ENCODE data around the gene ZNF423.

The ZNF423 gene

DNA sequence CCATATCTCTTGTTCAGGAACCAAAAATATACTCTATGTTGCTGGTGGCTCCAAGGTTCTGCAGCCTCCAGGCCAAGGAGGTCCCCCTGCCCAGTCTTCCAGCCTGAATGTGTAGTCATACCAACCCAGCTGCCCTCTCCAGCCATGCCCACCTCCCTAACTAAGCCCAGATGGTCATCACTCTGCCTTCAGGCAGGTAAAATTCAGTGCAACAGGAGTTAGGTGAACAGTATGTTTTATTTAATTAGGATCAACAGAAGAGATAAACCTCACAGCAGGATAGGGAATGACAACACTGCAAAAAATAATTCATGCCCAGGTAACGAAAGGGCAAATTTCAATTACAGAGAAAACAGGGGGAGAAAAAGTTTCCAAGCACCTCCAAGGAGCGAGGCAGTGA, 9.1 kb downstream of the ZNF423 start:
- no peak for DNase-seq

- no peak for DNase-seq
These were observed 11.6 kb downstream of the ZNF423 start for GRCh38 chr16:49844359-49844758.

DNA sequence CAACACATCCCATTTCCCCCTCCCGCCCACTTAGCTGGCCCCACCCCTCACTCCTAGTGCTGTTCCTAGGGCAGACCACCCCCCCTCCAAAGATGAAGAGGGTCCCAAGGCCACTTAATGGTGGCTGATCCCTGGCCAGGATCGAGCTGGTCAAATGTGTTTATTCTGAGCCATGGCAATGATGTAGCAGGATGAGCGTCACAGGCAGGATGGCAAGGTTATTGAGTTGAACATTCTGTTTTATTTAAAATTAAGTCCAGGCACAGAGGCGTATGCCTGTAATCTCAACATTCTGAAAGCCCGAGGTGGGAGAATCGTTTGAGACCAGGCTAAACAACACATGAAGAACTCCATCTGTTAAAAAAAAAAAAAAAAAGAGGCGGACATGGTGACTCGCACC, 12.2 kb downstream of the ZNF423 start:
- no peak for DNase-seq

DNA sequence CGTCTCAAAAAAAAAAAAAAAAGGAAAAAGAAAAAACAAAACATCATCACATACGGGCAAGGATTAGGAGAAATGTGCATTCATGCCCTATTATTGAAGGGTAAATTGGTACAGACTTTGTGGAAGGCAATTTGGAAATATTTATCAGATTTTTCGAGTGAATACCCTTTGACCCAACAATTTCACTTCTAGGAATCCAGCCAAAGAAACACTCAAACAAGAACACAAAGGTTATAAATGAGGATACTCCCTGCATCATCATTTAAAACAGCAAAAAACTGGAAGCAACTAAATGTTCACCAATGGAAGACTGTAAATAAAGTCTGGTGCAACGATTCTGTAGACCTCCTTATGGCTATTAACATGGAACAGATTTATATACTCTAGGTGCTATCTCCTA, 12.9 kb downstream of the ZNF423 start:
- no peak for DNase-seq

DNA sequence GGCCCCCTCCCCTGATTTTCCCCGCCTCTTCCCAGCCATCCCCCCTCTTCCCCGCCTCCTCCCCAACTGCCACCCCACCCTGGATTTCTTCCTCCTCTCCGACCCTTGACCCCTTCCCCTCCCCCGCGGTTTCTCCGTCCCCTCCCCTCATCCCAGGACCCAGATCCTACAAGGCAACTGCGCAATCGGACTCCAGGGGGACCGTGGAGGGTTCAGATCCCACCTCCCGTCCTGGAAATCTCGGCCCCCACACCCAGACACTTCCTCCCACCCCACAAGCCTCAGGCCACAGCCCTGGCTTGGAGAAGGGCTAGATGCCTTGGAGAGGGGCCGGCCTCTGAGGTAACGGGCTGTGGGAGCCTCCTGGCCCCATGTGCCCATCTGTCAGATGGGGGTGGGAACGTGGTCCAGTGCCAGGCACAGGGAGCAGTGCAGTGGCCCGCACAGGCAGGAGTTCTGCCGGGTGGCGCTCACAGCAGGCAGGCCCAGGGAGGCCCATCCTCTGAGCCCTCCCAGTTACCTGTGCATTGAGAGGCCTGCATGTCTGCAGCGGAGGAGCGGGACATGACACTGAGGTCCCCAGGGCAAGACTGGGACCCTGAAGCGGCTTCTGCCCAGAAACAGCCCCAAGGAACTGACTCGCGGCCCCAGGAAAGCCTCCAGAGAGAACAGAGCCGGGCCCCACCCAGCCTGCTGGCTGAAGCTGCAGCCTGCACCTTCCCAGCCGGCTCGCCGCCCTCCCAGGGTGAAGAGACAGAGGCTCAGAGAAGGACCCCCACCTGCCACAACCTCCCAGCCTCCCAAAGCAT, 16.7 kb downstream of the ZNF423 start:
- no peak for DNase-seq

DNA sequence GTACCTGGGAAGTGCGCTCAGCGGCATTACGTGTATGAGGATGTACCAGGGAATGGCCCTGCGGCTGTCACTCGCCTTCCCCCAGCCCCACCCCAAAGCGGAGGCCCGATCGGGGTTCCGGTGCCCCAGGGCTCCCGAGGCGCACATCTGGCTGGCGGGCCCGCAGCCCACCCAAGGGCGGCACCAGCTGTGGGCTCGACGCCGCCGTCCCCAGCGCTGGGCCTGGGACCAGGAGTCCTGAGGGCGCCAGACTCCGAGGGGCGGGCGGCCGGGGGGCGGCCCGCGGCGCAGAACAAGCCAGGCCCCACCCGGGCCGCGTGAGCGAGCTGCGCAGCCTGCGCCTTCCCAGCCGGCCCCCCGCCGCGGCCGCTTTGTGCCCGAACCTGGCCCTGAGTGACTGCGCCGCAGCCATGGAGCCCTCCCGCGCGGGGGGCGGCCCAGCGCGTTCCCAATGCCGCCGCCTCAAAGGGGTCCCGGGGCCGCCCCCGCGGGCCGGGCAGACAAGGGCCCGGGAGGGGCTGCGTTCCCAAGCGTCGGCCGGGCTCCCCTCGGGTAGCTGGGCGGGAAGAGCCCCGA, 17.4 kb downstream of the ZNF423 start:
- DNase-seq, result no peak

GRCh38 chr16:49837688-49838410, 18.1 kb downstream of the ZNF423 start:
- no peak for DNase-seq

- DNase-seq, result no peak
These were observed 19.2 kb downstream of the ZNF423 start for GRCh38 chr16:49836668-49837067.

DNA sequence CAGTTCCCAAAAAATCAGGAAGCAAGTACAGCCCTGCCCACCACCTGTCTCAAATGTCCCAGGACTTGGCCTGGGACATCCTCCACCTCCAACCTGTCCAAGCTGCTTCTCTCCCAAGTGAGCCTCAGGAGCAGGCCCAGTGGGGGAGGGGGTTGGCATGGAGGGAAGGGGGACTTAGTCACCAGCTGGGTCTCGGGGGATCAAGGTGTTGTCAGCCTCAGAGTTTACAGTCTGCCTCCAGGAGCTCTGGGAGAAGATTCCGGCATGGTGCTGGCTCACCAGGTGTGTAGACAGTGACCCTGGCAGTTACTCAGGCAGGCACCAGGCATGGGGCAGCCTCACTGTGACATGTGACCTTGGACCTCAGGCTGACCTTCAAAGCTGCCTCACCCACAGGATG, 19.7 kb downstream of the ZNF423 start:
- DNase-seq, result no peak

DNA sequence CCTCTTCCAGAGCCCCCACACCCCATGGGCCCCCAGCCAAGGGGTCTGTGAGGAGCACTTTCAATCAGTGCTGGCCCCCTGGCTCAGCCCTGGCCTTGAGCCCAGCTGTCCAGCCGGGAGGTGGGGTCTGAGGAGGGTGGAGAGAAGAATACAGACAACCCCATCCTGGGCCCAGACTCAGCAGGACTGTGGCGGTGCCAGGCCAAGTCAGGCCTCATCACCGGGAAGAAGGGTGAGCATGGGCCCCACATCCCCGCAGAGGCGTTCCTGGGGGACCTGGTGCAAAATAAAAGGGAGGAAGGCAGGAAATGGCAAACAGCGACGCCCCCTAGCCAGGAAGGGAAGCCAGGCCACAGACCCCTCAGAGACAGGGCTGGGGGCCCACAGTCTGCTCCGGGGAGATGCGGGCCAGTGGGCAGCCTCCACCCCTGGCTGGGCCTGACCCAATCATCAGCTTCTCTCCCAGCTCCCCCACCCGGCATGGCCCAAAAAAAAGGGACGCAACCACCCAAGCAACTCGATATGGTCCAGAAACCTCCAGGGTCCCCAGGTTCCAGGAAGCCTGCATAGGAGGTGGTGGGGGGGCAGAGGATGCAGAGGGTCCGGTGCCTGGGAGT, 20.6 kb downstream of the ZNF423 start:
- no peak for DNase-seq

GRCh38 chr16:49834531-49835151, 21.3 kb downstream of the ZNF423 start:
- DNase-seq, result no peak

DNA sequence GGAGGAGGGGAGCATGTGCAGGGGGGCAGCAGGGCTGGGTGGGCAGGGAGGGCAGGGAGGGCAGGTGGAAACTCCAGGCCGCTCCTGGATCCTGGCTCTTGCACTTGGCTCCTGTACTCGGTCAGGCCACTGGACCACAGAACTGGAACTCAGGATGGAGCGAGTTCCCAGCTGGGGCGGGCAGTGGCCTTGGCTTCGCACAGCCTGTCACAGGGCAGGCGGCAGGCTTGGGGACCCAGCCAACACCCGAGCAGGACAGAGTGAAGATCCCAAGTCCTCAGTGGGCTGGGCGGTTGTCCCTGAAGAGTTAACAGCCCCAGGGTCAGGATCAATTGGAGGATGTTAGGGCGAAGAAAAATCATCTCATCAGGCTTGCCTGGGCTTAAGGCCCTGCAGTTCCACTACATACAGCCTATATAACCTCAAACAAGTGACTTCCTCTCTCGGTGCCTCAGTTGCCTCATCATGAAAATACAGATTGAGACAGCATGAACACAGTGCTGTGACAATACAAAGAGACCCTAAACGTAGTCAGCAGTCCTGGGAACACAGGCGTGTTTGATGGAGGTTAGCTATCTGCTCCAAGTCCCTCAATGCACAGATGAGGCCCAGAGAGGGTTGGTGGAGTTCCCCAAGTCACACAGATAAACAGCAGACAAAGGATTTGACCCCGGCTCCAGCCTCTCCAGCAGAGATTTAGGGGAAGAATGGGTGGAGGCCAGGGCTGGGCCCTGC, 21.9 kb downstream of the ZNF423 start:
- no peak for DNase-seq

GRCh38 chr16:49833085-49833484, 22.8 kb downstream of the ZNF423 start:
- DNase-seq, result no peak

DNA sequence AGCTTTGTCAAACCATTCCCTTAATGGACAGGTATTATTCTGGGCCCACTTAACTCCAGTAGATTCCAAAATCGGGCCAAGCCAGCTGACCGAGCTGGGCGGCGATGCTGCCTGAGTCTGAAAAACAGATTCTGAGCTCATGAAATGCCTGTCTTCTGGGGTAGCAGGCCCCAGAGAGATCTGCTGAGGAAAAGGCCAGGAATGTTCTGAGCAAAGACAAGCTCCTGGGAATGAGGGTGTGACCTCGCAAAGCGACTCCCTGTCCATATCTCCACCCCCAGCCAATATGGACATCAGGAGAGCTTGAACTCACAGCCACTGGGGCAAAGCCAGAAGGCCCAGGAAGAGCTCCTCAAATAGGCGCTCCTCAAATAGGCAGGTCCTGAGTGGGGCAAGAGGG, 23.7 kb downstream of the ZNF423 start:
- DNase-seq, result no peak

- DNase-seq, result no peak
These were observed 25.0 kb downstream of the ZNF423 start for GRCh38 chr16:49830873-49831272.

GRCh38 chr16:49828533-49829267, 27.2 kb downstream of the ZNF423 start:
- no peak for DNase-seq

- DNase-seq, result no peak
These were observed 28.0 kb downstream of the ZNF423 start for GRCh38 chr16:49827805-49828438.

DNA sequence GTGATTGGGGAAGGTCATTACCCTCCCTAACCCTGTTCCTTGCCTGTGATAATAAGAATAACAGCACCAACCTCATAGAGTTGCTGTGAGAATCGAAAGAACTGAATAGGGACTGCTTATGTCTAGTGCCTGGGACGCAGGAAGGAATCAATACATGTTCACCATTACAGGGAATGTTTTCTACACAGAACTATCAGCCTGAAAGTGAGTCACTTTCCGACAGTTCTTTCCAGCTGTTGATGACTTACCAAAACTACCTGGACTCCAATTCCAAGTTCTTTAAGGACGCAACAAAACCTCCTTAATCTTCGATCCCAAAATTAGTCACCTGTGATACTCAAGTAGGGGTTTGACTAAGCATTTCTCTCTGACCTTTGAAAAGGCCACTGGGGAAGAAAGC, 29.4 kb downstream of the ZNF423 start:
- no peak for DNase-seq

GRCh38 chr16:49825041-49825440, 30.9 kb downstream of the ZNF423 start:
- no peak for DNase-seq

DNA sequence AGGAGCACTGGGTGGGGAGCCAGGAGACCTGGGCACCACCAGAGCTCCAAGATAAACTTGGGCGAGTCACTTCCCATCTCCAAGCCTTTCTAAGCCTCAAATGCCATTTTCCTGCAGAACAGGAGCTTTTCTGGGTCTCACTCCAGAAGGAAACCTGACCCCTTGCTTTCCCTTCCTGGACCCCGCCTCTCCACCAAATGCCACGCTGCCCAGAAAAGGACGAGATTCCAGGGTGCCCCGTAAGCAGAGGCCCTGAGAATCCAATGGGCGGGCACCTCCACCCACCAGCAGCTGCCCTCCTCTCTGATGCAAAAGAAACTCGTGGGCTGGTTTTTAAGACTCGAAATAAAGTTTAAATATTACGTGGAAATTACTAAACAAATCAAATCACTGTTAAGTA, 31.3 kb downstream of the ZNF423 start:
- DNase-seq, result no peak

GRCh38 chr16:49822649-49823370, 33.1 kb downstream of the ZNF423 start:
- no peak for DNase-seq

Data from DMS79 (cell line).